Liver (tissue), 9 donors: ENCODE measurements around the gene RARG. TPM values are rescaled to one million over a fixed set of nuclear protein-coding genes. Genes with fewer than 3 reads are reported as not detected.

Experiments
- DNase-seq: peaks from one replicate; pipeline ENCODE4 v3.0.0-alpha.2; 2017; ENCODE audit warnings: low spot score
- H3K27ac ChIP-seq, 2 donors: one replicate each; pipeline ENCODE4 v1.7.0; 2013; ENCODE audit warnings: inconsistent platforms in 2 of 2, low read length in 2 of 2, control low read depth in 1 of 2, low read depth in 1 of 2, mild to moderate bottlenecking in 1 of 2
- H3K27me3 ChIP-seq, 4 donors: one replicate each; pipeline versions ENCODE4 v1.6.1 to v1.7.0; 2013; ENCODE audit warnings: low read length in 3 of 4, inconsistent platforms in 1 of 4, mild to moderate bottlenecking in 1 of 4, moderate library complexity in 1 of 4; ENCODE audit not compliant: control insufficient read depth in 4 of 4, insufficient read depth in 4 of 4
- H3K36me3 ChIP-seq, 4 donors: one replicate each; pipeline versions ENCODE4 v1.6.1 to v1.7.0; 2013; ENCODE audit warnings: low read length in 3 of 4, mild to moderate bottlenecking in 3 of 4, low read depth in 1 of 4, moderate library complexity in 1 of 4; ENCODE audit not compliant: control insufficient read depth in 4 of 4, insufficient read depth in 3 of 4
- H3K4me1 ChIP-seq, 4 donors: one replicate each; pipeline versions ENCODE4 v1.6.1 to v1.7.0; 2013; ENCODE audit warnings: low read length in 3 of 4, mild to moderate bottlenecking in 3 of 4, moderate library complexity in 1 of 4; ENCODE audit not compliant: control insufficient read depth in 4 of 4, insufficient read depth in 4 of 4
- H3K4me3 ChIP-seq, 3 donors: one replicate each; pipeline versions ENCODE4 v1.6.1 to v1.7.0; 2013; ENCODE audit warnings: low read length in 3 of 3, control low read depth in 1 of 3, low read depth in 1 of 3, mild to moderate bottlenecking in 1 of 3
- H3K9ac ChIP-seq, 2 donors: one replicate each; pipeline ENCODE4 v1.7.0; 2013; ENCODE audit warnings: low read length in 2 of 2, mild to moderate bottlenecking in 2 of 2, moderate library complexity in 2 of 2, control low read depth in 1 of 2, low read depth in 1 of 2
- H3K9me3 ChIP-seq, 4 donors: one replicate each; pipeline versions ENCODE4 v1.6.1 to v1.7.0; 2013; ENCODE audit warnings: low read length in 3 of 4; ENCODE audit not compliant: control insufficient read depth in 4 of 4
- EGR1 ChIP-seq, 2 donors: IDR thresholded peaks; 2 replicates each; pipeline ENCODE4 v1.6.1; 2016 to 2018; ENCODE audit warnings: antibody characterized with exemption in 2 of 2, low read depth in 2 of 2
- FOXA1 ChIP-seq: IDR thresholded peaks from 2 replicates; pipeline ENCODE4 v1.6.1; 2016; ENCODE audit warnings: antibody characterized with exemption
- FOXA2 ChIP-seq: IDR thresholded peaks from 2 replicates; pipeline ENCODE4 v1.6.1; 2016; ENCODE audit warnings: antibody characterized with exemption
- HNF4A ChIP-seq, 2 donors: conservative IDR thresholded peaks; 2 replicates each; pipeline ENCODE4 v1.6.1; 2016; ENCODE audit warnings: antibody characterized with exemption in 2 of 2, mild to moderate bottlenecking in 2 of 2
- NR2F2 ChIP-seq: IDR thresholded peaks from 2 replicates; pipeline ENCODE4 v1.6.1; 2016; ENCODE audit warnings: antibody characterized with exemption
- RAD21 ChIP-seq, 2 donors: IDR thresholded peaks; 2 replicates each; pipeline ENCODE4 v1.6.1; 2016; ENCODE audit warnings: antibody characterized with exemption in 2 of 2, mild to moderate bottlenecking in 2 of 2
- RXRA ChIP-seq, 2 donors: IDR thresholded peaks; 2 replicates each; pipeline ENCODE4 v1.6.1; 2017 to 2018; ENCODE audit warnings: antibody characterized with exemption in 2 of 2, mild to moderate bottlenecking in 1 of 2
- SP1 ChIP-seq: IDR thresholded peaks from 2 replicates; pipeline ENCODE4 v1.6.1; 2018; ENCODE audit warnings: antibody characterized with exemption, mild to moderate bottlenecking
- YY1 ChIP-seq: IDR thresholded peaks from 2 replicates; pipeline ENCODE4 v1.6.1; 2016; ENCODE audit warnings: antibody characterized with exemption, mild to moderate bottlenecking
- WGBS: extraction: QIAGEN DNeasy Blood & Tissue Kit; methylation state at CpG from one replicate; pipeline ENCODE4 v1.1.7; 2013; 5-methylcytosine and 5-hydroxymethylcytosine counted together
- polyA plus RNA-seq, 2 donors: library from polyadenylated mRNA; stranded (reverse) in 1 of 2; unstranded in 1 of 2; fragments of 200-250 nt in 1 of 2; fragments of >200 nt in 1 of 2; fragmentation: Nextera tagmentation in 1 of 2; extraction: Ambion mirVana in 1 of 2; gene quantifications; one replicate each; pipeline versions ENCODE4 v1.2.1 to v1.2.3, GENCODE V29; 2013 to 2015
- total RNA-seq, 2 donors: library from RNA; depleted of rRNA; stranded (reverse); fragments of >200 nt; gene quantifications; one replicate each; pipeline ENCODE4 v1.2.3, GENCODE V29; 2014
- TF ChIP-seq, protein P1 (sequence below): fragments of 150-350 bp; IDR thresholded peaks from 2 replicates; pipeline ENCODE4 v1.5.1; 2017; ENCODE audit warnings: improper control_type of control experiment, low read depth, low read length; ENCODE audit not compliant: missing input control
- TF ChIP-seq, protein P2 (sequence below): IDR thresholded peaks from 2 replicates; pipeline ENCODE4 v1.6.1; 2016; ENCODE audit warnings: antibody characterized with exemption
- donor health status: healthy.
- donor health status: healthy.
- donor health status: healthy.
- donor health status: healthy.
- donor health status: healthy.

RARG gene
- total and polyA plus RNA-seq, 4 donors, result 1.7 to 3.1 (median 2.7) TPM

DNA sequence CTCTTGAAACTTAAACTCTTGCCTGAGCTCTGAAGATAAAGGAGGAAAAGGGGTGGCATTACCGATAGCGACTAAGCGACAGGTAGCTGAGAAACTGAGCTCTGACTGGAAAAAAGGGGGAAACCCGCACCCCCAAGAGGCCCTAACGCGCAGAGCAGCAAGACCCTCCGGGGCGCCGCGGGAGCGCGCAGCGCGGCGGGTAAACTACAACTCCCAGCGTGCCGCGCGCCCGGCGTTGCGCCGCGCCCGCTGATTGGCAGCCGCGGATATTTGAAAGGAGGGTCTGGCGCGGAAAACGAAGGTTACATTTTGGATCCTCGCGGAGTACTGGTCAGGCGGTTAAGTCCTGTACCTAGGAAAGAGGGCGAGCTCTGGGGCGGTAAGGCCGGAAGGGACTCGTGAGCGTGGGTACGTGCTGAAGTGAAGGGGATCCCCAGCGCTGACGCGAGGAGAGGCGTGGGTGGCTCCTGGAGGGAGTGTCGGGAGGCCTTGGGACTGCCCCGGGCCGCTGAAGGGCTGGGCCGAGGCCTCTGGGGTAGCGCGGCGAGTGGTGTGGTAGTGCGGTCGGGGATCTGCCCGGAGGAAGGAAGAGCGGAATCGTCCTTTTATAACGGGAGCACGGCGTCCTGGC, 36.1 kb upstream of the RARG start, which contains the start of gene ESPL1:
Gene ESPL1 (plus strand): TSS at position 301 of the 631 bp plus-strand sequence. CDS start 468 bp downstream, outside the sequence.
- H3K27ac ChIP-seq, result peak within 1 kb of the TSS; percentile 18 to 54
- WGBS, result under 1% methylated on average over 58 of the region's 58 CpGs
- H3K9ac ChIP-seq, result peak within 1 kb of the TSS; percentile 43 to 74
- no peaks in the 10 kb centered on the region for H3K36me3 ChIP-seq
- TF ChIP-seq YY1, result no peak
- TF ChIP-seq SP1, result peak; percentile 10
- TF ChIP-seq FOXA1, result no peak
- TF ChIP-seq, protein P1, sequence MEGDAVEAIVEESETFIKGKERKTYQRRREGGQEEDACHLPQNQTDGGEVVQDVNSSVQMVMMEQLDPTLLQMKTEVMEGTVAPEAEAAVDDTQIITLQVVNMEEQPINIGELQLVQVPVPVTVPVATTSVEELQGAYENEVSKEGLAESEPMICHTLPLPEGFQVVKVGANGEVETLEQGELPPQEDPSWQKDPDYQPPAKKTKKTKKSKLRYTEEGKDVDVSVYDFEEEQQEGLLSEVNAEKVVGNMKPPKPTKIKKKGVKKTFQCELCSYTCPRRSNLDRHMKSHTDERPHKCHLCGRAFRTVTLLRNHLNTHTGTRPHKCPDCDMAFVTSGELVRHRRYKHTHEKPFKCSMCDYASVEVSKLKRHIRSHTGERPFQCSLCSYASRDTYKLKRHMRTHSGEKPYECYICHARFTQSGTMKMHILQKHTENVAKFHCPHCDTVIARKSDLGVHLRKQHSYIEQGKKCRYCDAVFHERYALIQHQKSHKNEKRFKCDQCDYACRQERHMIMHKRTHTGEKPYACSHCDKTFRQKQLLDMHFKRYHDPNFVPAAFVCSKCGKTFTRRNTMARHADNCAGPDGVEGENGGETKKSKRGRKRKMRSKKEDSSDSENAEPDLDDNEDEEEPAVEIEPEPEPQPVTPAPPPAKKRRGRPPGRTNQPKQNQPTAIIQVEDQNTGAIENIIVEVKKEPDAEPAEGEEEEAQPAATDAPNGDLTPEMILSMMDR, result peak; percentile 1
- TF ChIP-seq RXRA (IDR thresholded peaks at IDR 0.05), result no peak
- peak in 1 of 2 donors; percentile 41 for TF ChIP-seq RAD21 (IDR thresholded peaks at IDR 0.05)
- no peak for TF ChIP-seq FOXA2
- DNase-seq, result peak; percentile 84
- peak within 1 kb of the TSS; percentile 55 to 85 (median 70) for H3K4me3 ChIP-seq
- no peaks in the 10 kb centered on the region for H3K27me3 ChIP-seq
- H3K9me3 ChIP-seq, result no peaks in the 10 kb centered on the region
- H3K4me1 ChIP-seq, result peaks cover 2 to 10% (median 8%) of the 10 kb centered on the region in 4 donors

DNA sequence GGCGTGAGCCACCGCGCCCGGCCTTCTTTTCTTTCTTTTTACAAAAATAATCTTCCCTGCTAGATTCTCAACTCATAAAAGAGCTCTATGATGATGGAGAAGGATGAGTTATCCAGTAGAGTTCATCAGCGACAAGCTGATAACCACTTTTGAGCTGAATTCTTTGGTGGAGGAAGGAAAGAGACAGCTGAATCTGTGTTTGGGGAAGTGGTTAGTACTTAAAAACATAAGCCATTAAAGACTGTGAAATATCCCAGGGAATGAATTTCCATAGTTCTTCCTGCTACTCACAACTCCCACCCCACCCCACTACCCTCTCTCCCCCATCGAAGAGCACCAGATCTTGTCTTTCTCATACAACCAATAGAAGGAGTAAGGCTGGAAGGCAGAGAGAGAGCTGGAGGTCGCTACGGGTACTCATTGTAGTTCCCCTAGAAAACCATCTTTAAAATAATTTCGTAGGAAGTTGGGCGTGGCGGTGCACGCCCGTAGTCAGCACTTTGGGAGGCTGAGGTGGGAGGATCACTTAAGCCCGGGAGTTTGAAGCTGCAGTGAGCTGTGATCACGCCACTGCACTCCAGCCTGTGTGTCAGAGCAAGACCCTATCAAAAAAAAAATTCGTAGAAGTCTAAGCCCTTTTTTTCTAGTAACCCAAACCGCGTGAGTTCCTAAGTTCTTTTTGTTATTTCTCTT, 35.4 kb upstream of the RARG start:
- H3K9me3 ChIP-seq, result no peaks in the 10 kb centered on the region

DNA sequence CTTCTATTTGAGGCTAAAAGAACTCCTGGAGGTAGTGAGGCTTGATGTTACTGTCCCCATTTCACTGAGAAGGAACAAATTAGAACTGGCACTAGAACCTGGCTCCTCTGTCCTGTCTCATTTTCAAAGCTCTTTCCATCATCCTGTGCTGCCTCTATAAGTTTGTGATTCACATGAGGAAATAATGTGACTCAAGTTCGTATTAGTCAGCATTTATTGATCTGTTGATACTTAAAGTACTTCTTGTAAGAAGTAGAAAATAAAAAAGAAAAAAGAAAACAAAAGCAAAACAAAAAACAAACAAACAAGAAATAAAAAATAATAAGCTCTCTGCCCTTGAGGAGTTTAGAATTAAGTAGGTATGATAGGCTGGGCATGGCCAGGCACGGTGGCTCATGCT, 33.8 kb upstream of the RARG start:
- Histone ChIP-seq H3K4me1 (peaks cover 2 to 10% (median 8%) of the 10 kb centered on the region in 4 donors), H3K9ac (no peak overlapping the region), H3K4me3 (no peak overlapping the region), H3K36me3 (no peaks in the 10 kb centered on the region), H3K27ac (no peak overlapping the region), H3K9me3 (no peaks in the 10 kb centered on the region), H3K27me3 (no peaks in the 10 kb centered on the region)
- WGBS, result 79% methylated on average over 2 of the region's 2 CpGs
- no peak for DNase-seq
- TF ChIP-seq FOXA1, result no peak
- no peak for TF ChIP-seq RXRA (IDR thresholded peaks at IDR 0.05)
- TF ChIP-seq, protein P2, sequence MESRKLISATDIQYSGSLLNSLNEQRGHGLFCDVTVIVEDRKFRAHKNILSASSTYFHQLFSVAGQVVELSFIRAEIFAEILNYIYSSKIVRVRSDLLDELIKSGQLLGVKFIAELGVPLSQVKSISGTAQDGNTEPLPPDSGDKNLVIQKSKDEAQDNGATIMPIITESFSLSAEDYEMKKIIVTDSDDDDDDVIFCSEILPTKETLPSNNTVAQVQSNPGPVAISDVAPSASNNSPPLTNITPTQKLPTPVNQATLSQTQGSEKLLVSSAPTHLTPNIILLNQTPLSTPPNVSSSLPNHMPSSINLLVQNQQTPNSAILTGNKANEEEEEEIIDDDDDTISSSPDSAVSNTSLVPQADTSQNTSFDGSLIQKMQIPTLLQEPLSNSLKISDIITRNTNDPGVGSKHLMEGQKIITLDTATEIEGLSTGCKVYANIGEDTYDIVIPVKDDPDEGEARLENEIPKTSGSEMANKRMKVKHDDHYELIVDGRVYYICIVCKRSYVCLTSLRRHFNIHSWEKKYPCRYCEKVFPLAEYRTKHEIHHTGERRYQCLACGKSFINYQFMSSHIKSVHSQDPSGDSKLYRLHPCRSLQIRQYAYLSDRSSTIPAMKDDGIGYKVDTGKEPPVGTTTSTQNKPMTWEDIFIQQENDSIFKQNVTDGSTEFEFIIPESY, result no peak
- no peak for TF ChIP-seq EGR1 (IDR thresholded peaks at IDR 0.05; ENCODE audit: low read depth in 2 of 2)
- no peak for TF ChIP-seq HNF4A (conservative IDR thresholded peaks at IDR 0.05)
- TF ChIP-seq SP1, result no peak
- TF ChIP-seq, protein P1, result no peak
- TF ChIP-seq YY1, result no peak

More for the DNA sequence above, 35.4 kb upstream of the RARG start:
- H3K27ac ChIP-seq, result peak overlapping the region; percentile 18 to 54
- no peak for DNase-seq
- H3K27me3 ChIP-seq, result no peaks in the 10 kb centered on the region
- WGBS, result 53% methylated on average over 18 of the region's 18 CpGs
- H3K4me1 ChIP-seq, result peaks cover 2 to 10% (median 8%) of the 10 kb centered on the region in 4 donors
- H3K36me3 ChIP-seq, result no peaks in the 10 kb centered on the region
- H3K4me3 ChIP-seq, result peak overlapping the region; percentile 55 to 85 (median 70)
- TF ChIP-seq SP1 (peak; percentile 3), NR2F2 (no peak)
- H3K9ac ChIP-seq, result peak overlapping the region; percentile 43 to 74
